Placental pericyte (primary cell): Measurements from ENCODE around the gene MLNR. TPM values are rescaled to one million over a fixed set of nuclear protein-coding genes. Genes with fewer than 3 reads are reported as not detected.

Source experiments
- small RNA-seq: library from RNA; depleted of rRNA; stranded (forward); fragments of <200 nt; gene quantifications from one replicate; pipeline ENCODE3, GENCODE V24; 2012; ENCODE audit warnings: low replicate concordance
- total RNA-seq: library from RNA; depleted of rRNA; stranded (reverse); fragments of >200 nt; gene quantifications from 2 replicates; pipeline ENCODE4 v1.2.3, GENCODE V29; 2012

MLNR gene, protein sequence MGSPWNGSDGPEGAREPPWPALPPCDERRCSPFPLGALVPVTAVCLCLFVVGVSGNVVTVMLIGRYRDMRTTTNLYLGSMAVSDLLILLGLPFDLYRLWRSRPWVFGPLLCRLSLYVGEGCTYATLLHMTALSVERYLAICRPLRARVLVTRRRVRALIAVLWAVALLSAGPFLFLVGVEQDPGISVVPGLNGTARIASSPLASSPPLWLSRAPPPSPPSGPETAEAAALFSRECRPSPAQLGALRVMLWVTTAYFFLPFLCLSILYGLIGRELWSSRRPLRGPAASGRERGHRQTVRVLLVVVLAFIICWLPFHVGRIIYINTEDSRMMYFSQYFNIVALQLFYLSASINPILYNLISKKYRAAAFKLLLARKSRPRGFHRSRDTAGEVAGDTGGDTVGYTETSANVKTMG
- total RNA-seq = not detected in 2 replicates

GRCh38 chr13:49220036-49220855 lies at the start of gene MLNR:
Gene MLNR, plus strand, starts transcription at chr13:49220338. Its CDS starts 0 bp downstream, at chr13:49220338.

GRCh38 chr13:49247643-49248621 lies 27.8 kb downstream of the MLNR start, which contains the start of gene CDADC1:
Gene CDADC1, plus strand, starts transcription at chr13:49247925. Its CDS starts 113 bp downstream, at chr13:49248038.

Small RNA genes within 50 kb of the gene (small RNA-seq; reads per million reads assigned to genes)
- not detected for gene COX7CP1

Other genes starting within 250 kb of the MLNR start
- 67.6 and 92.9 TPM in 2 replicates for gene FNDC3A, start 244.4 kb upstream of the MLNR start, total RNA-seq
- gene CDADC1, start 27.6 kb downstream of the MLNR start, total RNA-seq = 2.7 and 5.0 TPM in 2 replicates
- gene CAB39L, start 223.7 kb downstream of the MLNR start, total RNA-seq = 13.0 and 13.6 TPM in 2 replicates
- 10.0 and 12.7 TPM in 2 replicates for gene SETDB2, start 223.9 kb downstream of the MLNR start, total RNA-seq